A549 (cell line): ENCODE data around the gene HOMER1. TPM values are rescaled to one million over a fixed set of nuclear protein-coding genes. Genes with fewer than 3 reads are reported as not detected.

Experiments used
- ATAC-seq, 2 experiments: fragments of 200-7000 bp in 1 of 2; fragments of >200 bp in 1 of 2; cut with Nextera tagmentation in 1 of 2; cut with Tn5 transposase in 1 of 2; 3 replicates each; pipeline versions ENCODE4 v1.8.0 to v1.9.1; 2018 to 2020; ENCODE audit warnings: mild to moderate bottlenecking in 1 of 2, moderate library complexity in 1 of 2
- CTCF ChIA-PET: fragments of 300-600 bp; sonication (Branson Sonifier 250); formaldehyde crosslinking; extraction: SDS; loops from one replicate; lab custom pipeline; 2021; ENCODE audit warnings: antibody characterized with exemption, inconsistent platforms; lab: Yijun Ruan, JAX
- POLR2A ChIA-PET: fragments of 350-600 bp; formaldehyde crosslinking; extraction: SDS; loops from one replicate; lab custom pipeline; 2021; ENCODE audit warnings: antibody characterized with exemption, inconsistent platforms; lab: Yijun Ruan, JAX
- DNase-seq, 2 experiments: peaks; one replicate each; pipeline versions ENCODE4 v3.0.0 to v3.0.0-alpha.2; 2011 to 2016; ENCODE audit warnings: low read depth in 1 of 2, low spot score in 1 of 2
- FAIRE-seq: peaks from 2 replicates; lab custom pipeline; 2011; peaks lifted over from hg19 to GRCh38; lab: Jason Lieb, UNC
- H3K27ac ChIP-seq, 2 experiments: fragments of >200 bp; sonication (Bioruptor Twin); formaldehyde crosslinking; 3 replicates each; pipeline ENCODE4 v1.5.1; 2016 to 2017
- H3K4me1 ChIP-seq: fragments of >200 bp; sonication (Bioruptor Twin); formaldehyde crosslinking; 3 replicates; pipeline ENCODE4 v1.6.1; 2016
- H3K4me2 ChIP-seq: fragments of >200 bp; sonication (Bioruptor Twin); formaldehyde crosslinking; 3 replicates; pipeline ENCODE4 v1.6.1; 2016
- H3K4me3 ChIP-seq: fragments of >200 bp; sonication (Bioruptor Twin); formaldehyde crosslinking; 3 replicates; pipeline ENCODE4 v1.5.1; 2016
- H3K9me3 ChIP-seq: fragments of >200 bp; sonication (Bioruptor Twin); formaldehyde crosslinking; 3 replicates; pipeline ENCODE4 v1.6.1; 2016
- BCL3 ChIP-seq: fragments of >200 bp; sonication (Bioruptor Twin); formaldehyde crosslinking; IDR thresholded peaks from 3 replicates; pipeline ENCODE4 v1.6.1; 2016
- CBX2 ChIP-seq: fragments of 200-600 bp; sonication (generic); IDR thresholded peaks from 2 replicates; pipeline ENCODE4 v1.6.1; 2016; ENCODE audit warnings: low read depth, mild to moderate bottlenecking, borderline replicate concordance
- CEBPB ChIP-seq, 2 experiments: fragments of >200 bp in 1 of 2; sonication (Bioruptor Twin) in 1 of 2; formaldehyde crosslinking in 1 of 2; IDR thresholded peaks; 2 replicates each; pipeline ENCODE4 v1.6.1; 2012 to 2016
- CHD2 ChIP-seq: fragments of 150-350 bp; IDR thresholded peaks from 2 replicates; pipeline ENCODE4 v1.6.1; 2014; ENCODE audit warnings: low read length; ENCODE audit not compliant: partially characterized antibody
- CHD4 ChIP-seq: fragments of 200-600 bp; sonication (generic); IDR thresholded peaks from 2 replicates; pipeline ENCODE4 v1.6.1; 2016; ENCODE audit warnings: antibody characterized with exemption, mild to moderate bottlenecking, borderline replicate concordance
- FOSB ChIP-seq: fragments of 250-450 bp; sonication (Bioruptor Pico); IDR thresholded peaks from 2 replicates; pipeline ENCODE4 v1.5.0; 2020; ENCODE audit warnings: mild to moderate bottlenecking, moderate library complexity
- FOXS1 ChIP-seq: fragments of 250-450 bp; sonication (Bioruptor Pico); IDR thresholded peaks from 2 replicates; pipeline ENCODE4 v1.5.0; 2020; ENCODE audit warnings: mild to moderate bottlenecking, moderate library complexity
- GATA3 ChIP-seq: IDR thresholded peaks from 2 replicates; pipeline ENCODE4 v1.6.1; 2012; ENCODE audit warnings: borderline replicate concordance
- HDAC2 ChIP-seq: fragments of 200-600 bp; sonication (generic); IDR thresholded peaks from 2 replicates; pipeline ENCODE4 v1.6.1; 2016
- HMGXB4 ChIP-seq: fragments of 250-450 bp; sonication (Bioruptor Pico); IDR thresholded peaks from 2 replicates; pipeline ENCODE4 v1.5.0; 2021; ENCODE audit warnings: mild to moderate bottlenecking, moderate library complexity, borderline replicate concordance
- MAFK ChIP-seq: fragments of 450-650 bp; IDR thresholded peaks from 2 replicates; pipeline ENCODE4 v1.6.1; 2014; ENCODE audit not compliant: partially characterized antibody
- MAX ChIP-seq: IDR thresholded peaks from 2 replicates; pipeline ENCODE4 v1.6.1; 2012
- MAZ ChIP-seq: fragments of 150-350 bp; IDR thresholded peaks from 2 replicates; pipeline ENCODE4 v1.6.1; 2014; ENCODE audit warnings: antibody characterized with exemption, low read depth, low read length, borderline replicate concordance
- MYC ChIP-seq: IDR thresholded peaks from 2 replicates; pipeline ENCODE4 v1.6.1; 2012; ENCODE audit warnings: mild to moderate bottlenecking, inconsistent platforms, low read length, improper control_type of control experiment, borderline replicate concordance
- PHF8 ChIP-seq: fragments of 200-600 bp; sonication (generic); IDR thresholded peaks from 2 replicates; pipeline ENCODE4 v1.6.1; 2016; ENCODE audit warnings: low read depth, mild to moderate bottlenecking, antibody characterized with exemption, moderate library complexity, borderline replicate concordance
- RCOR1 ChIP-seq: fragments of 150-350 bp; IDR thresholded peaks from 2 replicates; pipeline ENCODE4 v1.6.1; 2014; ENCODE audit warnings: antibody characterized with exemption, low read length, low read depth
- SMC3 ChIP-seq: fragments of >200 bp; sonication (Bioruptor Twin); formaldehyde crosslinking; IDR thresholded peaks from 3 replicates; pipeline ENCODE4 v1.6.1; 2018; ENCODE audit warnings: inconsistent platforms
- TFCP2L1 ChIP-seq: fragments of 250-450 bp; sonication (Bioruptor Pico); IDR thresholded peaks from 2 replicates; pipeline ENCODE4 v1.5.0; 2021; ENCODE audit warnings: mild to moderate bottlenecking
- ZNF302 ChIP-seq: fragments of 250-450 bp; sonication (Bioruptor Pico); IDR thresholded peaks from 2 replicates; pipeline ENCODE4 v1.9.0; 2021; ENCODE audit warnings: inconsistent platforms, mild to moderate bottlenecking, moderate library complexity
- ZSCAN20 ChIP-seq: fragments of 250-450 bp; sonication (Bioruptor Pico); IDR thresholded peaks from 2 replicates; pipeline ENCODE4 v1.8.0; 2022; ENCODE audit warnings: mild to moderate bottlenecking, moderate library complexity
- WGBS: methylation state at CpG from one replicate; pipeline ENCODE4 v1.1.6; 2017; ENCODE audit errors: missing lambda C conversion rate; 5-methylcytosine and 5-hydroxymethylcytosine counted together
- polyA plus RNA-seq, 4 experiments: library from polyadenylated mRNA; depleted of rRNA in 3 of 4; stranded (reverse); fragments of >200 nt; fragmentation: RNase III in 1 of 4; extraction: RNeasy Plus Mini Kit Qiagen cat#74134 plus additional on column Dnase treatment in 1 of 4; gene quantifications; 2 replicates in 3 of 4; 3 replicates in 1 of 4; pipeline ENCODE4 v1.2.3, GENCODE V29; 2011 to 2017

Gene HOMER1
- polyA plus RNA-seq, 2 of the 4 experiments (the other 2 are of a cell fraction): 6.0 to 9.3 TPM

DNA sequence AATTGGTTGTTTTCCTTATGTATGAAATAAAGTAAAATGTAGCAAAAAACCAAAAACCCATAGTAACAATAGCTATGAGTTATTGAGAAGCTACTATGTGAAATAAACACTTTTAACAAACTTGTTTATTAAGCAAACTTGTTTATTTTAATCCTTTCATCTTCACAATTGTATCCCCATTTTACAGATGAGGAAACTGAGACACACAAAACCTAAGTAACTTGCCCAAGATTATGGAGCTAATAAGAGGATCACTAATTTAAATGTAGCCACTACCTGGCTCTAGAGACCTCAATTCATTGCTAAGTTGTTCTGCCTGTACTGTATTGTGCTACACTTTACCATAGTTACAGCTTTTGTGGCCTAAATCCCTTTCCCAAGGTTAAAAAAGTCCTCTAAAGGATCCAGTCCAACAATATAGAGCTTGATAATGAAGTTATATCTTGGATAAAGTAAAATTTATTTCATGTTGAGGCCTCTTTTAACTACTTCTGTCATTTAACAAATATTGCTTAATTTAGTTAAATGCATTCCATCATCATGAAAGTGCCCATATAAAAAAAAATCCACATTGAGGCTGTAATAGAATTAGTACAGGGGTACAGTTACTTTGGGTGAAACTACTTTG, 22.1 kb downstream of the HOMER1 start:
- no peak overlapping the region for H3K4me2 ChIP-seq
- FAIRE-seq (no peak), DNase-seq (no peak), ATAC-seq (no peak)
- H3K4me3 ChIP-seq: no peak overlapping the region
- POLR2A ChIA-PET: interaction anchor here (0.8 kb wide), 1 partner anchor 23 kb away, joined by 7 read pairs; the partner anchor contains the start of gene HOMER1
- H3K4me1 ChIP-seq: peaks cover 7% of the 10 kb centered on the region; the same call in 2 of the 3 replicates
- H3K27ac ChIP-seq: no peak overlapping the region
- CTCF ChIA-PET: no interaction called here
- no peaks in the 10 kb centered on the region for H3K9me3 ChIP-seq
- TF ChIP-seq MAX (no peak), HDAC2 (0 out of 2 replicates have a peak, but pooled peaks have one; percentile 62)

GRCh38 chr5:79490323-79490936, 23.5 kb downstream of the HOMER1 start:
- CTCF ChIA-PET: interaction anchor here (0.6 to 1.3 kb wide), 3 partner anchors 9 to 420 kb away, joined by 3 read pairs; no protein-coding TSS in a partner anchor
- H3K4me2 ChIP-seq: no peak overlapping the region
- no peak for FAIRE-seq

DNA sequence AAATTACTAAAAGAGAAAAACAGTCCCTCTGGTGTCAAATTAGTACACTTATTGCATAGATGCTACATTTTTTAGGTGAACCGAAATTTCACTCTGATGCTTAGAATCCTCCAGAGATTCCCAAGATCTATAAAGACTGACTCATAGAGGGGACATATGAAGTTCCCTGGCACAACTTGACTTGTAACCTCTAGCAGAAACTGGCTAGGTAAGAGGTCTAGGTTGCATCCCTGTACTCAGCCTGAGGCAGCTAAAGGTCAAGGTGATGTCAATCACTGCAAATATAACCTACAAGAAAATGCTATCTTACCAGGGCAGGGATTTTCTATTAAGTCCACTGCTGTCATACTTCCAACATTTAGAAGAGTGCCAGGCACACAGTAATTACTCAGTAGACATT, 24.2 kb downstream of the HOMER1 start:
- no peaks in the 10 kb centered on the region for H3K4me1 ChIP-seq
- no peak for FAIRE-seq
- no peak for TF ChIP-seq BCL3
- no peak for TF ChIP-seq CHD4
- no peak for TF ChIP-seq RCOR1
- TF ChIP-seq SMC3: no peak
- no peak for TF ChIP-seq ZNF302 (CRISPR knock-in tag)
- no peak for TF ChIP-seq HMGXB4 (CRISPR knock-in tag)
- TF ChIP-seq FOXS1: no peak
- no peak for TF ChIP-seq MYC
- TF ChIP-seq CEBPB (IDR thresholded peaks at IDR 0.05): no peak
- no peak for TF ChIP-seq FOSB (CRISPR knock-in tag)
- no peak for TF ChIP-seq ZSCAN20 (CRISPR knock-in tag)
- no peak for TF ChIP-seq CHD2
- TF ChIP-seq GATA3: no peak
- no peak for TF ChIP-seq MAZ
- no peak for TF ChIP-seq TFCP2L1 (CRISPR knock-in tag)
- TF ChIP-seq PHF8: no peak
- TF ChIP-seq CBX2: no peak
- POLR2A ChIA-PET: no interaction called here
- no peak overlapping the region for H3K27ac ChIP-seq
- no peak for DNase-seq
- no peak overlapping the region for H3K4me3 ChIP-seq
- H3K4me2 ChIP-seq: no peak overlapping the region
- H3K9me3 ChIP-seq: no peaks in the 10 kb centered on the region
- 66% methylated on average over 1 of the region's 1 CpG for WGBS
- CTCF ChIA-PET: interaction anchor here (0.7 to 1.3 kb wide), 3 partner anchors 10 to 465 kb away, joined by 3 to 4 read pairs (median 3); no protein-coding TSS in a partner anchor
- ATAC-seq: no peak

More at GRCh38 chr5:79490323-79490936, 23.5 kb downstream of the HOMER1 start:
- no peak for ATAC-seq
- Histone ChIP-seq H3K4me1 (peaks cover 4% of the 10 kb centered on the region; the same call in 2 of the 3 replicates), H3K27ac (no peak overlapping the region), H3K9me3 (no peaks in the 10 kb centered on the region), H3K4me3 (no peak overlapping the region)
- DNase-seq: no peak
- POLR2A ChIA-PET: no interaction called here
- TF ChIP-seq CHD4 (no peak), MAFK (peak; percentile 76)
